ENCODE measurements around the gene SNTG2.
"Not testable (repeated sequence)": the region's sequence is repeated elsewhere in the genome, so short reads cannot be mapped to it uniquely, and the experiment has no call there.

The SNTG2 gene

DNA sequence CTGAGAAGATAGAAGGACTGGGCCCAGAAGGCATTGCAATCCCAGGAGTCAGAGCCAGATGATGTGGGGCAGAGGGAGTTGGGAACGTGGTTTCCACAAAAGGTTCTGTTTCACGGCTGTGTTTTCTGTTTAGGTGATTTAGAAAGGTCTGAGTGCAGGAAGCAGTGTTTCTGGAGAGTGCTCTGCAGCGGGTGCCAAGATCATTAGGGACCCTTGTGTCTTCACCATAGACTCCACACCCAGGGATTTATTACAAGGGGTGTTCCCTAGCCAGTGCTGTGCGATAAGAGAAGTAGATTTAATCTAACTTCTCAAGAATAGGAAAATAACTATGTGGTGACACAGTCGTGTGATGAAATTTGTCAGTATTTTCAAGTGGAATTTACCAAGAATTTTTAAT lies 241.5 kb downstream of the SNTG2 start:
- DNase-seq (ENCODE audit: low spot score), result no peak

DNA sequence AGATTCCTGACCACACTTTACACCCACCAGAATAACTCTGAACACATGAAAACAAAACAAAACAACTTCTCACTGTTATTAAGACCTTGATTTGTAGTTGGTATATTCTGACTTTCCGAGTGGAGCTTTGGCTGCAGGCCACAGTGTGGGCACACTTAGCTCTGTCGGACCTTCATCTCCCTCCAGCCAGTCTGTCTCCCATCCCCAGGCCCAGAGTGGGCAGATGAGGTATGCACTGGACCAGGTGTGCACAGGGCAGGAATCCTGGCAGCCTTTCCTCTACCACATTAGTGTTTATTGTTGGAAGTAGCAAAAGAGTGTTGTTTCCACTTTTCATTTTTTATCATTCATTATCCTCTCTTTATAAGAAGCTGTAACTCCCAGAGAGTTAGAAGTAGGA lies 243.2 kb downstream of the SNTG2 start:
- DNase-seq (ENCODE audit: low spot score), result no peak

DNA sequence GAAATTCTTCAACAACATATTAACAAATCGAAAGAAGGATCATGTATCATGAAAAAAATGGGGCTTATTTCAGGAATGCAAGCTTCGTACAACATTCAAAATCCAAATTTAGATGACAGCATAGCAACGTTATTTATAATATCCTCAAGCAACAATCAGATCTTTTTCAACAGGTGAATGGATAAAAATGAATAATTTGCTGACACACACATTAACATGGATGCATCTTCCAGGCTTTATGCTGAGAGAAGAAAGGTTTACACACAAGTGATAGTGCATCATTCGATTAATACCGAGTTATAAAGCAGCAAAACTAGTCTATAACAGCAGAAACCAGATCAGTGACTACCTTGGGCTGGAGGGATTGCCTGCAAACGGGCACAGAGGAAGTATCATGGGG lies 253.1 kb downstream of the SNTG2 start:
- DNase-seq (ENCODE audit: low spot score), result no peak

DNA sequence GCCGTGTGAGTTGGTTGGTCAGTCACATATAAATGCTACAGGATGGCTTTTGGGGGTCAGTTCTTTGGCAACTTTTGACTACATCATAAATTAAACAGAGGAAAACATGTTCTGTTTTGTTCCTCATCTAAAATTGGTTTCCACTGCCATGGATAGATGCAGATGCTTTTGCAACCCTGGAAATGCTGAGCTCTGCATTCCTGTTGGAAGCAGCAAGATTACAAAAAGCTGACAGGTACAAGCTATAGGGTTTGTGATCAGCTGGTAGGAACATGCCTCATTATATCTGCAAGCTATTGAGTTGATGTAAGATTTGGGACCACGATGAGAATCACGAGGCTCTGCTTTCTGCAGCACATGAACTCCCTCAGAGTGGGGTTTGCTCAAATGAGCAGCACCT lies 255.2 kb downstream of the SNTG2 start:
- DNase-seq (ENCODE audit: low spot score), result no peak

DNA sequence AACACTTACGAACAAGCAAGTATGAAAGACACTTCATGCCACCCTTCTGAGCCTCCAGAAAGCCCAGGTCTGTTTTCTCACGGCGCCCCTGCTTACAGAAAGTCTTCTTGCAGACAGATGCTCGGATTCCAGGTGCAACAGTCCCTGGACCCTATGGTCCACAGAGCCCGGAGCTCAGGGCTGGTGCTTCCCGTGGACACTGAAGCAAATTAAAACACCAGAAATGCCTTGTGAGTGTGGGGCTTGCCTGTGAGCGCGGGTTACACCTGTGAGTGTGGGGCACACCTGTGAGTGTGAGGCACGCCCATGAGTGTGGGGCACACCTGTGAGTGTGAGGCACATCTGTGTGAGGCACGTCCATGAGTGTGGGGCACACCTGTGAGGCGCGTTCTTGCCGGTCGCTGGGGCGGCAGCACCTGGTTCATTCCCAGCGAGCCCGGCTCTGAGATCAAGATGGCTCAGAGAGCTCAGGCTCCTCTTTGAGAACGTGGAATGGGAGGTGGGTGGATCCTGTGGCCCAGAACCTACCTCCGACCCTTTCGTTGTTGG lies 257.4 kb downstream of the SNTG2 start:
- no peak for DNase-seq (ENCODE audit: low spot score)

DNA sequence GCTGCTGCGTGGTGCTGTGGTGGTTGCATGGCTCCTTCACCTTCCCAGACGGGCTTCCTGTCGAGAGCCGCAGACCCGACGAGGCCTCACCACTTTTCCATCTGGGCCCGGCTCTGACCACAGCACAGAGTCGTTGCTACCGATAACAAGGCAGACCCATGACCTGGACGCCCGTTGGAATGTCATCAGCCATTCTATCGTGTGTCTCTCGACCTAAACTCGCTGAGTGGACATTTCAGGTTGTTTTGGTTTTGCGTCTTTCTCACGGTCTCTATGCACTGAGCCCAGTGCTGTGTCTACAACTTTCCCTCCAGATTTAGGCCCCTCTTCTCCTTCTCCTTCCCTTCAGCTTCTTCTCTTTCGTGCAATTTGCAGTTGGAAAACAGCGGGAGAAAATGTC lies 257.9 kb downstream of the SNTG2 start:
- DNase-seq (ENCODE audit: low spot score), result no peak

DNA sequence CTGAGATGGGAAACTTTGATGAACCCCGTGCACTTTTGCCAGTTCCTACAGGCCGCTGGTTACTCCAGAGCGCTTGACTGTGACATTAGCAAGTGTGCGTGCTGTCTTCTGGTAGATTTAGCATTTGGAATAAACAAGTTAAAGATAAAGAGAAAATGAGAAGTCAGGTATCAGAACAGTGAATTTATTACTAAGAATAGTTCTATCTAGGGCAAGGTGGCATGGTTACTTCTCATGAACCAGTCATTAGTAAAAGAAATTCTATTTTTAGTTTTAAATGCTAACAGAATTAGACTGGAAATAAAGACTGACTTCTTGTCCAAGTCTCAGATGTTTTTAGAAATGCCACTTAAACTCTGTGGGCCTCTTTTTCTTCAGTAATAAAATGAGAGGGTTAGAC lies 258.6 kb downstream of the SNTG2 start:
- DNase-seq (ENCODE audit: low spot score), result no peak

DNA sequence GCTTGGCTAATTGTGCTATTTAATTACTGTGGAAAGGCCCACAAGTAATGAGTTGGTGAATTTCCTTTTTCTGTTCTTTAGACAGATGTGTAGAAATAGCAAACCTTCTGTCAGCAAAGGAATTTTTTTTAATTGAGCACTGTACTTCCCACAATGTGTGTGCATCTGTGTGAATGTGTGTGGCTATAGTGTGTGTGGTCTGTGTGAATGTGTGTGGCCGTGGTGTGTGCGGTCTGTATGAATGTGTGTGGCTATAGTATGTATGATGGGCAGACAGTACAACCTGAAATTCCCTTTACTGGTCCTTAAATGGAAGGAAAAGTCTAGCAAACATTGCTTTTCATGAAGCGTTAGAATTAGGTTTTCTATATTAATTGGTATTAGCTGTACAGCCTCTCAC lies 259.1 kb downstream of the SNTG2 start:
- DNase-seq (ENCODE audit: low spot score), result no peak

DNA sequence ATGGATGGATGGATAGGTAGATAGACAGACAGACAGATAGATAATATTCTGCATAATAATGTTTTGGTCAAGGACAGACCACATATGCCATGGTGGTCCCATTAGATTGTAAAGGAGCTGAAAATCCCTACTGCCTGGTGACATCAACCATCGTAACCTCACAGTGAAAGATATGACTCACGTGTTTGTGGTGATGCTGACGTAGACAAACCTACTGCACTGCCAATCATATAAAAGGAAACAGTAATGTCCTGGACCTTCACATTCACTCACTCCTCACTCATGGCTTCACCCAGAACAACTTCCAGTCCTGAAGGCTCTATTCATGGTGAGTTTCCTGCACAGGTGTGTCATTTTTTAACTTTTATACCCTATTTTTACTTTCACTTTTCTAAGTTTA lies 259.7 kb downstream of the SNTG2 start:
- DNase-seq (ENCODE audit: low spot score), result no peak

DNA sequence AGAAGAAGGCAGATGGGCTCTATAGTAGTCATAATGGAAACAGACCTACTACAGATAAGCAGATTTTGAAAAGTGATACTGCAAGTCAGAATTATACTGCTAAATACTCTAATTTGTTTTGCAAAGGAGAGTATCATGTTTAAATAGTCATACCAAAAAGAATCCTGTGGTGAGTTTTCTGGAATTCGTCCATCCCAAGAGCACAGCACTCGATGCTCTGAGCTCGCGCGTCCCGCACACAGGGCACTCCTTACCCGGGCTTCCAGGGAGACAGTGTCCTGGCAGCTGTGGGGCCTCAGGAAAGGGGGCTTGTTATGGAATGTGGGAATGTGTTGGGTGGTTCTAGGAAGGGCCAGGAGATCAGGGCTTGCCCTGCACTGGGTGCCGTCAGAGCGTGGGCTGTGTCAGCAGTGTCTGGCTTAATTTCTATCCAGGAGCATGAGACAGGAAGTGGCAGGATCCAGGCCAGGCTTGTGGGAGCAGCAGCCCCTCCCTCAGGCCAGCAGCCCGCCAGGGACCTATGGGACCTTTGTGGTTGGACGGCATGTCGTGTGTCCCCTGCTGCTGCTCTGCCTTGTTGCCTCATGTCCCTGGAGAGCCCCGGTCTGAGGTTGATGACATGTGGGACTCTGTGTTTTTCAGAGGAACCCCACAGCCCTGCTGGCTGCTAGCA lies 269.4 kb downstream of the SNTG2 start:
- no peak for DNase-seq (ENCODE audit: low spot score)

DNA sequence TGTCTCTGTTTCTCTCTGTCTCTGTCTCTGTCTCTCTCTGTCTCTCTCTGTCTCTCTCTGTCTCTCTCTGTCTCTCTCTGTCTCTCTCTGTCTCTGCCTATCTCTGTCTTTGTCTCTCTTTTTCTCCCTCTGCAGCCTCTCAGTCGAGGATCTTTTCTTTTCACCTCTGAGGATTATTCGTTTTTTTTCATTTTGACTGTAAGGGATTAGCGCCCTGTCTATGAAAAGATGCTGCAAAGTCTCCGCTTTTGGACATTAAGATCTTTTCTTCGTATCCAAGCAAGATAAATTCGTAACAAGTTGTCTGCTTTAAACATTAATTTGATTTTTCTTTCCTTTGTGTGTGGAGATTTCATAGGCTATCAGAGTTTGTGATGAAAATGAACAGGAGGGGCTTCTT lies 271.4 kb downstream of the SNTG2 start:
- DNase-seq (ENCODE audit: low spot score), result no peak

DNA sequence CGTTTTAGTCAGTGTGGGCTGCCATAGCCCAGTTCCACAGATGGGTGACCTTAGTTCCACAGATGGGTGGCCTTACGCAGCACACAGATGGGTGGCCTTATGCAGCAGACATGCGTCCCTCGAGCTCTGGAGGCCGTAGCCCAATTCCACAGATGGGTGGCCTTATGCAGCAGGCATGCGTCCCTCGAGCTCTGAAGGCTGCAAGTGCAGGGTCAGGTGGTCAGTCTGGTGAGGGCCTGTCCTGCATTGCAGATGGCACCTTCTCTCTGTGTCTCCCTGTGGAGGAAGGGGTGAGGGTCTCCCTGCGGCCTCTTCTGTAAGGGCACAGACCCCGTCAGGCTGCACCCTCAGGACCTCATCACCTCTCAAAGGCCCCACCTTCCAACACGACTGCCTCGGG lies 273.1 kb downstream of the SNTG2 start:
- no peak for DNase-seq (ENCODE audit: low spot score)

DNA sequence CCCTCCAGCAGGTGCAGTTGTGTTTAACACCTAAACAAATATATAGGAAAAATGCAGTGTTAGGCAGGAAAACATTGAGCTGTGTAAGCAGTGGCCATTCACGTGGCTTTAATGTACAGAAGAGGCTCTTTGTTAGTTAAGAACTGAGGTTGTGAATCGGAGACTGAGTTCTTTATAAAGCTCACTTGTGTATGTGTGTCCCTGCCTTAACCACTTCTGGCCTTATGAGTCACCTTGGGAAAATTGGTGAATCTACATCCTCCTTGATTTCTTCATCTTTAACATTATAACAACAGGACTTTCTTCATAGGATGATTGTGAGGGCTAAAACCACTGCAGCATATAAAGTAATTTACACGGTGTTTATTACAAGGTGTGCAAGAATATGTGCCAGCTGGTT lies 274.3 kb downstream of the SNTG2 start:
- no peak for DNase-seq (ENCODE audit: low spot score)

DNA sequence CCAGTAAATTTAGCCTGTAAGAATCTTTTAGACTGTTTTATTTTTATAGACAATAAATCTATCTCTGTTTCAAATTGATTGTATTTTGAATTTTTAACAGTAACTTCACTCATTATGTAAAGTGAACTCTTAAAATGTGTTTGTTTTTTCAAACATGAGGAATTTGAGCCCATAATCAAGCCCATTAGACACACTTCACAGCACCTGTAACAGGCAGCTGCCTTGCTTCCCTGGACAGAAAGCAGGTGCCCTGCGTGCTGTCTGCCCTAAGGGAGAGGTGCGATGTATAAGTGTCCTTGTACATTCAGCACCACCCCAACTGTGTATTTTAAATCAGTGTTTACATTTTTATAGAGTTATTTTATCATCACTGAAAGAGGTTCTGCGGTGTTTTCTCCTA lies 276.1 kb downstream of the SNTG2 start:
- no peak for DNase-seq (ENCODE audit: low spot score)

DNA sequence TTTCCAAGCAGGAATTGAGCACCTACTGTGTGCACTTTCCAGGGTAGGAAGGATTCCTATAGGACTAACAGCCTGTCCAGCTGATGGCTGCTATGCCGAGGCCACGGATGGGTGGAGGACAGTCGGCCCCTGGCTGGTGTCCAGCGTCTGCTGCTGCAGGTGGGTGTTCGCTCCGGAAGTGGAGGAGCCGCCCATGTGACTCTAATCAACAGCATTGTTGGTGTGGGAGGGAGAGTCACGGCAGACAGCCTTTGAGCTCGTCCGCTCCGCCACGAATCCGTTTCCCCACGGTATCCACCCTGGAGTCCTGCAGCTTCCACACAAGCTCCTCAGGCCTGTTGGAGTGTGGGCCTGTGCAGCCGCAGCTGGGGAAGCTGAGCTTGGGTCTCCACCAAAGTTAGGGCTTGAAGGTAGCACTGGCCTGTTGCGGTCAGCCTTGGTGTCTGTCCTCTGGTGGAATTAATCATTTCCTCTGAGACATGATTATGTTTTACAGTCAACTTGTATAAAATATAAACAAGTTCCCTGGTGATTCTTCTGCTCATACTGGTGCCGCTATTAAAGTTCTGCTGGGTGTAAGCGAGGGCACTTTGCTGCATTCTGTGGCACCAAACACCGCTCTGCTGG lies 276.7 kb downstream of the SNTG2 start:
- no peak for DNase-seq (ENCODE audit: low spot score)

DNA sequence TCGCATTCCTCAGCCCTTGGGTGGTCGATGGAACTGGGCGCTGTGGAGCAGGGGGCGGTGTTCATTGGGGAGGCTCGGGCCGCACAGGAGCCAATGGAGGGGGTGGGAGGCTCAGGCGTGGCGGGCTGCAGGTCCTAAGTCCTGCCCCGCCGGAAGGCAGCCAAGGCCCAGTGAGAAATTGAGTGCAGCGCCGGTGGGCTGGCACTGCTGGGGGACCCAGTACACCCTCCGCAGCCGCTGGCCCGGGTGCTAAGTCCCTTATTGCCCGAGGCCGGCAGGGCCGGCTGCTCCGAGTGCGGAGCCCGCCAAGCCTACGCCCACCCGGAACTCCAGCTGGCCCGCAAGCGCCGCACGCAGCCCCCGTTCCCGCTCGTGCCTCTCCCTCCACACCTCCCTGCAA lies 278.9 kb downstream of the SNTG2 start:
- DNase-seq (ENCODE audit: low spot score), result not testable (repeated sequence)

DNA sequence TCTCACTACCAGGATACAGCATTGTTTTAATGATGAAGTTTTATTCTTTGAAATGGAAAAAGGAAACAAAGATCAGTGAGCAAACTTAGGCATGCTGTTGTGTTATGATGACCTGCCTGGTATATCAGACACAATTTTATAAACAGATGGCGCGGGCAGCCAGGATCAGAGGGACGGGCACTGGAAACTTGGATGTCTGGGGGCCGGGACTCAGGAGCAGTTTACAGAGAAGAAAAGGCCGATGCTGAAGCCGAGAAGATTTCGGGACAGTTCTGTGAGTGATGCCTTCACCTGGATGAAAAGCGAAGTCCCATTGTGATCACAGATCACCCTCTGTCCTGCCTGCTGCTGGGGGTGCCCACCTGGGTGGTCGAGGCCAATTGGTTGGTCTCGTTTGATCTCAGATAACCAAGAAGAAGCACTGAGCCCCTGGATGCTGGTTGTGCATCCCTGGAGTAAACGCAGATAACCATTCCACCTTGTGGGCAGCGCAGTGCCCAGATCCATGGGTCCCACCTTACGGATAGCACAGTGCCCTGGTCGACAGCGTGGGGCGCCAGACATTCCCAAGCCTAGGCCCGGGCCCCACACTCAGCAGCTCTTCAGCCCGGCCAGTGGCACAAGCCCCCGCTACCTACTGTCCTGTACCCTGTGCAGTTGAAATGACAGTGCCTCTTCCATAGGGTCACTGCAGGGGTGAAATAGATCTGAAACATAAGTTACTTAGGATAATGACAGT lies 279.7 kb downstream of the SNTG2 start:
- DNase-seq (ENCODE audit: low spot score), result no peak

DNA sequence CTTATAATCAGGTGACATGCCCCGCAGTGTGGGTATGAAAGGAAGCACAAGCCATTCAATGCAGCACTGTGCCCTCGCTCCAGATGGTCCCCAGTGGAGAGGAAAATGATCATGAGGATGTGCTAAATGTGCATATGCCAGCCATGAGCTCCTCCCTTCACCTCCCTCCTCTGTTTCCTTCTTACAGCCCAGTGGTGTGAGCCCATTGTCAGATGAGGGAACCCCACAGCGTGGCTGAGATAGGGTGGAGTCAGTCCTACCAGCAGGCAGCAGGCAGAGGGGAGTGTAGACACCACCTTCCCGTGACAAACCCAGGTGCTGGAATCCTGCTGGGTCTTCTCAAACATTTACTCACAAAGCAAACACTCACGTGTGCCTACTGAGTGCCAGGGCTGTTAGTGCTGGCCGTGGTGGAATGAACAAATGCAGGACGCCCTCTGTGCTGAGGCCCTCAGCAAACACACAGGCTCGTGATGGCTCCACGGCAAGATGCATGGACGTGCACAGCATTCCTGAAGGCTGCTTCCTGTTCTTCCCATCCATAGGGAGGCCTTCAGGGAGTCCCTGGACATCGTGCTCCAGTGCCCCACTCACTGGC lies 280.9 kb downstream of the SNTG2 start:
- no peak for DNase-seq (ENCODE audit: low spot score)

DNA sequence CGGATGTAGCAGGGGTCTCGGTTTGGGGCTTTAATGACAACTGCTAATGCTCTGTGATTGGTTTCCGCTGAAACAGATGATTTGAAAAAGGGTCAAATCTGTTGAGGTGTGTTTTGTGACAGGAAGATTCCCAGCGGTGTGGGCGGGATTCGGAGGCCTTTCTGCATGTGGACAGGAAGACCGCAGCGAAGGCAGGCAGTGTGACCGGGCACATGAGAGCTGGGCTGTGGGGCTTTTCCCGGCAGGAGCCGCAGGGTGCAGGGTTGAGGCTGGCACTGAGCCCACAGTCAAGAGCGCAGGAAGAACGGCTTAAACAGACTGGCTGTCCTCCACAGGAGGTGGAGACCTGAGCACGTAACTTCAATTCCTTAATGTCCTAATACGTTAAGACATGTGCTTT lies 282.6 kb downstream of the SNTG2 start:
- no peak for DNase-seq (ENCODE audit: low spot score)

DNA sequence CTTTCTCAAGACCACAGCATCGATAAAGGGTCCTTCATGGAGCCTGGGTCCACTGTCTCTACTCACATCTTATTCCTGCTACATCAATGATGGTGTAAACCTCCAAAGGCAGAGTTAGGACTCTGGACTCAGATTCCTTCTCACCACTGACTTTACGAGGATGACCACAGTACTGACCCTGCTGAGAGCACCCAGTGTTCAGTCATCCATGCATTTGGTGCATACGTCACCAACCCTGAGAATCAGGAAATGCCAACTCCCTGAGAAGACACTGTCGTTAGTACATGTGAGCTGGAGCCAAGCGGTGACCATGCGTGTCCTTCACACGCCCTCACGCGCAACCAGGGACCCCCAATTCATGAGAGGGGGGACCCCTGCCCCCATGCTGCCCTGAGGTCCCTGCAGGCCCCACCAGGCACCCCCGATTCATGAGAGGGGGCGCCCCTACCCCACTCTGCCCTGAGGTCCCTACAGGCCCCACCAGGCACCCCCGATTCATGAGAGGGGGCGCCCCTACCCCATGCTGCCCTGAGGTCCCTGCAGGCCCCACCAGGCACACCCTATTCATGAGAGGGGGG lies 284.2 kb downstream of the SNTG2 start:
- no peak for DNase-seq (ENCODE audit: low spot score)

DNA sequence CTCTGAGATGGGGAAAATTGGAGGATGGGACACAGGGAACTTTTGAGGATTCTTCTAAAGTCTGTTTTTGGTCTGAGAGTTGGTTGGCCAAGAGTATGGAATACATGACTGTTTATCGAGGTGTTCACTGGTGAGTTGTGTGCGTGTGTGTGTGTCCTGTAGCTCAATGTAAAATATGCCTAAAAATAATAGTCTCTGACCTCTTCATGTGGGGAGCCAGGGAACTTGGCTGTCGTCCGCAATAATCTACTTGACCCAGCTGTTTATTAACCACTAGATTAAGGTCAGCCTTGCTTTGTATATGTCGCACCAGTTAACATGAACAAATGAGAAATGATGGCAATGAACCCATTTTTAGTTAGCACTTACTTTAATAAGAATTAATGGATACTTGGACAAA lies 285.2 kb downstream of the SNTG2 start:
- DNase-seq (ENCODE audit: low spot score), result no peak

DNA sequence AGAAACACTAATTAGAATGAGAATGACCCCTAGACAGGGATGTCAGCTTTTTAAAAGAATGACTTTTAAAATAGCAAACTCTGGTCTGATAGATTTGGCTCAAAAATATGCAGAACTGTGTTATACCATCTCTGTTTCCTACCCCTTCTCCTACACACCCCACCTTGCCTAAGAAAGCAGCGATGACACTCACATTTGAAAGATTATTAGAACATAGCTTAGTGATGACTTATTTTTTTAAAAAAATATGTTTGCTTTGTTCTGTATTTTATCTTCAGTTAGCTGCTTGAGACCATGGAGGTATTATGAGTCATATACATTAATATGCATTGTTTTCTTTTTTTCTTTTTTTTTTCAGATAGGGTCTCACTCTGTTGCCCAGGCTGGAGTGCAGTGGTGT lies 286.0 kb downstream of the SNTG2 start:
- no peak for DNase-seq (ENCODE audit: low spot score)

DNA sequence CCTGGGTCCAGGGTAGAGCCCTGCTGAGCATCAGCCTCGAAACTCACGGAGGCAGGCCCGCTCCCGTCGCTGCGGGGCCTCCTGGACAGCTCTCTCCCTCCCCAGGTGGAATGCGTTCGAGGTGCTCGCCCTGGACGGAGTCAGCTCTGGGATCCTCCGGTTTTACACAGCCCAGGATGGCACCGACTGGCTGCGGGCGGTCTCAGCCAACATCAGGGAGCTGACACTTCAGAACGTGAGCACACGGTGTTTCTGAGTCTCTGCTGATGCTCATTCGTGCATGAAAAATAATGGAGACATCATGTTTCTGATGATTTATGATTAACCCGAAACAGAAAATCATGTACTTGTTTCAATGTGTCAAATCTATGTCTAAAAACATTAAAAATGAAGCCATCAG lies 287.1 kb downstream of the SNTG2 start:
- DNase-seq (ENCODE audit: low spot score), result no peak
